ENCODE measurements around the gene MOB3B. TPM values are rescaled to one million over a fixed set of nuclear protein-coding genes. Genes with fewer than 3 reads are reported as not detected.

MOB3B gene
- polyA plus RNA-seq, 1 of the 3 experiments (the other 2 are of a cell fraction): 0.90 TPM

GRCh38 chr9:27392451-27392850 is 137.2 kb downstream of the MOB3B start:
- ChIA-PET CTCF (interaction anchor here (0.6 kb wide), 1 partner anchor 59 kb away, joined by 3 read pairs; no protein-coding TSS in a partner anchor), POLR2A (no interaction called here)
- no peaks in the 10 kb centered on the region for H3K36me3 ChIP-seq (replicated peaks in 1 of 2; ENCODE audit: control insufficient read depth in 1 of 2, insufficient read depth in 2 of 2, low read length in 1 of 2)
- no peaks in the 10 kb centered on the region for H3K9me3 ChIP-seq
- no peak for DNase-seq
- no peak overlapping the region for H3K9ac ChIP-seq
- peaks cover 5 to 7% of the 10 kb centered on the region in 2 experiments; a peak in 3 of 4 replicates for H3K4me1 ChIP-seq (ENCODE audit: control insufficient read depth in 1 of 2, insufficient read depth in 2 of 2, low read depth in 1 of 2, low read length in 1 of 2)
- no peaks in the 10 kb centered on the region for H3K27me3 ChIP-seq (ENCODE audit: insufficient read depth)
- 91% methylated on average over 4 of the region's 4 CpGs for WGBS (ENCODE audit: low lambda C conversion rate)
- H3K4me3 ChIP-seq (ENCODE audit: low read depth in 2 of 2, low read length in 1 of 2): no peak overlapping the region
- H2AFZ ChIP-seq (ENCODE audit: low read depth): no peak overlapping the region
- H3K4me2 ChIP-seq: no peak overlapping the region
- H3F3A ChIP-seq (replicated peaks; ENCODE audit: insufficient read depth): peaks cover 6% of the 10 kb centered on the region
- TF ChIP-seq USF1 (IDR thresholded peaks at IDR 0.05; ENCODE audit: borderline replicate concordance, low read depth) (no peak), SMC3 (IDR thresholded peaks at IDR 0.05; ENCODE audit: low read depth, low read length) (no peak), SIN3A (IDR thresholded peaks at IDR 0.05; ENCODE audit: borderline replicate concordance, low read depth, low read length) (no peak), ZBTB33 (IDR thresholded peaks at IDR 0.05; ENCODE audit: borderline replicate concordance, low read depth) (no peak), POLR2AphosphoS5 (IDR thresholded peaks at IDR 0.05; ENCODE audit: low read depth, low read length) (no peak), RAD21 (IDR thresholded peaks at IDR 0.05; ENCODE audit: low read length) (no peak), MAX (IDR thresholded peaks at IDR 0.05; ENCODE audit: low read depth) (no peak), FOXJ3 (CRISPR knock-in tag; IDR thresholded peaks at IDR 0.05) (no peak), GABPA (IDR thresholded peaks at IDR 0.05; ENCODE audit: low read depth) (no peak), FOSL2 (IDR thresholded peaks at IDR 0.05; ENCODE audit: borderline replicate concordance, low read depth) (no peak), TEAD4 (IDR thresholded peaks at IDR 0.05; ENCODE audit: borderline replicate concordance, insufficient read depth) (no peak), ELF1 (IDR thresholded peaks at IDR 0.05) (no peak), NFIC (IDR thresholded peaks at IDR 0.05; ENCODE audit: borderline replicate concordance) (no peak), CHD2 (IDR thresholded peaks at IDR 0.05; ENCODE audit: low read length, partially characterized antibody) (no peak), TAF1 (IDR thresholded peaks at IDR 0.05; ENCODE audit: borderline replicate concordance, low read depth, low read length) (no peak), RXRA (IDR thresholded peaks at IDR 0.05; ENCODE audit: borderline replicate concordance, low read depth) (no peak), YY1 (IDR thresholded peaks at IDR 0.05; ENCODE audit: low read depth) (no peak), FOXM1 (IDR thresholded peaks at IDR 0.05; ENCODE audit: low read depth) (no peak), MEF2A (IDR thresholded peaks at IDR 0.05; ENCODE audit: borderline replicate concordance, low read depth) (no peak), EZH2phosphoT487 (IDR thresholded peaks at IDR 0.05; ENCODE audit: borderline replicate concordance, low read depth) (no peak)
- no peaks in the 10 kb centered on the region for H3K9me2 ChIP-seq
- H4K20me1 ChIP-seq (ENCODE audit: insufficient read depth): no peaks in the 10 kb centered on the region
- H3K79me2 ChIP-seq (ENCODE audit: insufficient read depth): no peaks in the 10 kb centered on the region
- H3K27ac ChIP-seq (ENCODE audit: low read depth in 2 of 2, low read length in 1 of 2): no peak overlapping the region
